Endothelial cell (in vitro differentiated cells): ENCODE measurements around the gene DHX38. TPM values are rescaled to one million over a fixed set of nuclear protein-coding genes. Genes with fewer than 3 reads are reported as not detected.

Experiments used
- DNase-seq: peaks from one replicate; pipeline ENCODE4 v3.0.0; 2021; ENCODE audit warnings: low spot score
- H3K27ac Mint-ChIP-seq: one replicate; pipeline ENCODE4 v1.8.0; 2021; ENCODE audit warnings: mixed read lengths, inconsistent platforms; ENCODE audit not compliant: unreplicated experiment
- H3K27me3 Mint-ChIP-seq: one replicate; pipeline ENCODE4 v1.8.0; 2021; ENCODE audit warnings: mild to moderate bottlenecking, moderate library complexity, mixed read lengths, inconsistent platforms; ENCODE audit not compliant: unreplicated experiment
- H3K36me3 Mint-ChIP-seq: one replicate; pipeline ENCODE4 v1.8.0; 2021; ENCODE audit warnings: mild to moderate bottlenecking, low read depth, mixed read lengths, inconsistent platforms; ENCODE audit not compliant: unreplicated experiment
- H3K4me1 Mint-ChIP-seq: one replicate; pipeline ENCODE4 v1.8.0; 2021; ENCODE audit warnings: mild to moderate bottlenecking, mixed read lengths, inconsistent platforms; ENCODE audit not compliant: unreplicated experiment
- H3K4me3 Mint-ChIP-seq: one replicate; pipeline ENCODE4 v1.8.0; 2021; ENCODE audit warnings: mild to moderate bottlenecking, mixed read lengths, inconsistent platforms; ENCODE audit not compliant: unreplicated experiment
- H3K9me3 Mint-ChIP-seq: one replicate; pipeline ENCODE4 v1.8.0; 2021; ENCODE audit warnings: mixed read lengths, inconsistent platforms; ENCODE audit not compliant: unreplicated experiment
- CTCF ChIP-seq: fragments of 200-600 bp; sonication (generic); IDR thresholded peaks from one replicate; pipeline ENCODE4 v1.5.0; 2021; ENCODE audit warnings: antibody characterized with exemption; ENCODE audit not compliant: unreplicated experiment
- total RNA-seq: library from RNA; stranded (reverse); fragmentation: NEBNext Ultra II Directional; extraction: Animal tissue kit (Norgen Biotek cat#: 25700); gene quantifications from one replicate; pipeline ENCODE4 v1.2.1, GENCODE V29; 2021; ENCODE audit not compliant: unreplicated experiment

DHX38 gene
- total RNA-seq, 1 donor from 2014 or later = 84.6 TPM

- Mint-ChIP-seq H3K27me3 (peaks cover 2% of the 10 kb centered on the region), H3K4me3 (no peak overlapping the region), H3K9me3 (peaks cover 5% of the 10 kb centered on the region), H3K27ac (no peak overlapping the region), H3K4me1 (peaks cover 15% of the 10 kb centered on the region), H3K36me3 (peaks cover 3% of the 10 kb centered on the region)
- DNase-seq = no peak
- no peak for TF ChIP-seq CTCF
Measured at GRCh38 chr16:72129976-72130656, 36.5 kb downstream of the DHX38 start.

GRCh38 chr16:72131036-72131435 is 37.4 kb downstream of the DHX38 start:
- H3K4me1 Mint-ChIP-seq = peaks cover 6% of the 10 kb centered on the region

GRCh38 chr16:72132726-72133125 is 39.1 kb downstream of the DHX38 start:
- H3K27me3 Mint-ChIP-seq = no peaks in the 10 kb centered on the region
- no peak for DNase-seq
- no peaks in the 10 kb centered on the region for H3K4me1 Mint-ChIP-seq
- H3K27ac Mint-ChIP-seq = no peak overlapping the region
- H3K9me3 Mint-ChIP-seq = no peaks in the 10 kb centered on the region
- H3K4me3 Mint-ChIP-seq = no peak overlapping the region
- H3K36me3 Mint-ChIP-seq = peaks cover 3% of the 10 kb centered on the region
- no peak for TF ChIP-seq CTCF

More at GRCh38 chr16:72131036-72131435, 37.4 kb downstream of the DHX38 start:
- Mint-ChIP-seq H3K9me3 (peaks cover 5% of the 10 kb centered on the region), H3K4me3 (no peak overlapping the region), H3K36me3 (peaks cover 3% of the 10 kb centered on the region), H3K27me3 (peaks cover 2% of the 10 kb centered on the region), H3K27ac (no peak overlapping the region)
- DNase-seq = no peak
- no peak for TF ChIP-seq CTCF

DNA sequence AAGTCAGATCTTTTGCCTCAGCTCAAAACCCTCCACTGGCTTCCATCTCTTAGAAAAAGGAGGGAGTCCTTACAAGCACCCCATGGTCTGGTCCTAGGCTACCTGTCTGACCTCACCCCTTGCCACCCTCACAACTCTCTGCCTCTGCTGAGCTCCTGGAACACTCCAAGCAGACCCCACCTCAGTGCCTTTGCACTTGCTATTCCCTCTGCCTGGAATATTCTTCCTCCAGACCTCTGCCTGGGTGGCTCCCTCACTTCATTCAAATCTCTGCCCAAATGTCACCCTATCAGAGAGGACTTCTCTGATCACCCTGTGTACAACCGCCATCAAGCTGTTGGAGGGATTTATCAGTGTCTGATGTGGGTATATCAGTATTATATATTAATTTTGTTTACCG is 40.9 kb downstream of the DHX38 start:
- Mint-ChIP-seq H3K36me3 (peaks cover 3% of the 10 kb centered on the region), H3K4me3 (no peak overlapping the region), H3K27me3 (no peaks in the 10 kb centered on the region), H3K4me1 (no peaks in the 10 kb centered on the region), H3K27ac (no peak overlapping the region), H3K9me3 (no peaks in the 10 kb centered on the region)
- no peak for DNase-seq
- TF ChIP-seq CTCF = no peak

DNA sequence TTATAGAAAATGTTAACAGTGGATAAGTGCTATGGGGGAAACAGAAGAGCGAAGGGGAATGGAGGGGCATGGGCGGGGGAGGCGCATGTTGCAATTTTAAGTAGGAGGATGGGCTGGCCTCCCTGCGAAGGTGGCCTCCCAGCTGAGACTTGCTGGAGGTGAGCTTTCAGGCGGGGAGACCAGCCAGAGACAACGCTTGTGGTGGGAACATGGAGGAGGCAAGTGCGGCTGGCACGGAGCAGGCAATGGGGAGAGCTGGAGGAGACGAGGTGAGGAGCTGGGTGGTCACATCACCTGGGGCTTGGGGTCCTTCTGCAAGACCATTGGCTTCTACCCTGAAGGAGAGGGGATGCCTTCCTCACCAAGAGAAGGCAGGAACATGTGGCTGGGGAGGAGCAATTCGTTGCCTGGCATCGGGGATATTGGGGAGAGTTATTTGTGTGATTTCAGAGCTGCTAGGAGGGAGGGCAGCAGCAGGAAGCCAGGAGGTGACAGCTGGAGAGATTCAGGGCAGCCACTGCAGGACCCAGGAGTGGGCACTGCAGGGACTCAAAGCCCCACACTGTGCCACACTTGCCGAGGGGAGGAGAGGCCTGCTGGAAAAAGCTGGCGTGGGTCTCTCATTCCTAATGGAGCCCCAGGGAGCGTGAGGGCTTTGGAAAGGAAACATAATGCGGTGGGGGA is 43.9 kb downstream of the DHX38 start:
- no peak overlapping the region for H3K27ac Mint-ChIP-seq
- H3K36me3 Mint-ChIP-seq = no peaks in the 10 kb centered on the region
- H3K9me3 Mint-ChIP-seq = no peaks in the 10 kb centered on the region
- no peak overlapping the region for H3K4me3 Mint-ChIP-seq
- H3K27me3 Mint-ChIP-seq = no peaks in the 10 kb centered on the region
- no peaks in the 10 kb centered on the region for H3K4me1 Mint-ChIP-seq
- no peak for TF ChIP-seq CTCF
- DNase-seq = no peak
